Activated naive CD4-positive, alpha-beta T cell treated with anti-CD3 and anti-CD28 coated beads for 36 hours (primary cell): Measurements from ENCODE around the gene SELPLG. TPM values are rescaled to one million over a fixed set of nuclear protein-coding genes. Genes with fewer than 3 reads are reported as not detected.

Experiments
- CTCF ChIA-PET: fragments of 350-600 bp; sonication (Branson Sonifier 250); formaldehyde crosslinking; loops from one replicate; lab custom pipeline; 2021; ENCODE audit warnings: antibody characterized with exemption; lab: Charles Lee
- DNase-seq: peaks from one replicate; pipeline ENCODE4 v3.0.0-alpha.2; 2020
- H3K27ac Mint-ChIP-seq: one replicate; pipeline ENCODE4 v1.8.0; 2021; ENCODE audit warnings: mild to moderate bottlenecking, mixed read lengths
- H3K27me3 Mint-ChIP-seq: one replicate; pipeline ENCODE4 v1.8.0; 2021; ENCODE audit warnings: low read depth, mixed read lengths
- H3K36me3 Mint-ChIP-seq: one replicate; pipeline ENCODE4 v1.8.0; 2021; ENCODE audit warnings: low read depth, mixed read lengths
- H3K4me1 Mint-ChIP-seq: one replicate; pipeline ENCODE4 v1.8.0; 2021; ENCODE audit warnings: low read depth, mixed read lengths
- H3K4me3 Mint-ChIP-seq: one replicate; pipeline ENCODE4 v1.8.0; 2021; ENCODE audit warnings: mild to moderate bottlenecking, moderate library complexity, mixed read lengths
- H3K9me3 Mint-ChIP-seq: one replicate; pipeline ENCODE4 v1.8.0; 2021; ENCODE audit warnings: mixed read lengths
- intact Hi-C: fragments of 100-400 bp; cut with micrococcal nuclease; formaldehyde crosslinking; loops from one replicate; pipeline ENCODE4 v1.15.1; 2023
- total RNA-seq, 2 experiments: library from RNA; stranded (reverse); gene quantifications; one replicate each; pipeline ENCODE4 v1.2.3, GENCODE V29; 2021

SELPLG gene
- total RNA-seq, 2 experiments from 2014 or later: 19.9 to 21.9 TPM

DNA sequence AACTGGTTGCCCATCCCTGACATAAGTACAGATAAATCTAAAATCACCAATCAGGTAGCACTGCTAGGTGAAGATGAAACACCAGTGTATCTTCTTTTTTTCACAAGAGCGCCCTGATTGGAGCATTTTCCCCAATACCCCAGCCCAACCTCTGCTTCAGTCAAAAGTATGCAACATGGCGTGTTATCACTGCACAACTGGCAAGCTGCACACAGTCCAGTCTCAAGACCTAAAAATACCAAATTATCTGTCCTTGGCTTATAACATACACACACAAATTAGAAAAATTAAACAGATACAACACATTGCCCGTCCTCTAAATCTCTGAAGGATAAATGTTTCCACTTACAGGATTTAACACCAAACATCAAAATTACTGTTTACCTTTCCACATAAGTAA lies 20.2 kb upstream of the SELPLG start:
- Mint-ChIP-seq H3K9me3 (no peaks in the 10 kb centered on the region), H3K36me3 (peaks cover 11% of the 10 kb centered on the region), H3K4me1 (peaks cover 21% of the 10 kb centered on the region), H3K27me3 (no peaks in the 10 kb centered on the region), H3K4me3 (no peak overlapping the region), H3K27ac (no peak overlapping the region)
- intact Hi-C loops: no loop called here
- CTCF ChIA-PET: interaction anchor here (1.0 to 3.8 kb wide), 5 partner anchors 10 to 150 kb away, joined by 4 to 22 read pairs (median 4); no protein-coding TSS in a partner anchor
- DNase-seq: no peak

DNA sequence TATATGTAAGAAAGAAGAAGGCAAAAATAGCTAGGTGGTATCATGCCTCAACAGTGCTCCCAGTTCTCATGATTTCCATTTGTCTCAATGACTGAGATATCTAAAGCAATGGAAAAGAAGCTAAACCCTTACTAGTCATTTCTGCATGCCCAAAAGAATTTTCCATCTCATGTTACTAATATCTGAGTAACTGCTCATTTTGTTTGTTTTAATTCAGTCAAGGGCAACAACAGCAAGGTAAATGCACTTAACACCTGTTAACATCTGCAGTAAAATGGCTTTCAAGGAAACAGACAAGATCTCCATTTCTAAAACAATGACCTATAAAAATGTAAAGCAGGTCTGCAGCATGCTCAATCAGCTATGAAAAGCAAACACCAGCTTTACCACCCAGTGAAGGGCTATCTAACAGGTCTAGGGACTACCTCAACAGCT lies 19.4 kb upstream of the SELPLG start:
- no peak for DNase-seq
- no peaks in the 10 kb centered on the region for H3K9me3 Mint-ChIP-seq
- peaks cover 26% of the 10 kb centered on the region for H3K4me1 Mint-ChIP-seq
- H3K27me3 Mint-ChIP-seq: no peaks in the 10 kb centered on the region
- peaks cover 11% of the 10 kb centered on the region for H3K36me3 Mint-ChIP-seq
- H3K27ac Mint-ChIP-seq: no peak overlapping the region
- CTCF ChIA-PET: interaction anchor here (0.7 to 3.8 kb wide), 6 partner anchors 11 to 283 kb away, joined by 3 to 22 read pairs (median 4); no protein-coding TSS in a partner anchor
- intact Hi-C loops: no loop called here
- H3K4me3 Mint-ChIP-seq: no peak overlapping the region

DNA sequence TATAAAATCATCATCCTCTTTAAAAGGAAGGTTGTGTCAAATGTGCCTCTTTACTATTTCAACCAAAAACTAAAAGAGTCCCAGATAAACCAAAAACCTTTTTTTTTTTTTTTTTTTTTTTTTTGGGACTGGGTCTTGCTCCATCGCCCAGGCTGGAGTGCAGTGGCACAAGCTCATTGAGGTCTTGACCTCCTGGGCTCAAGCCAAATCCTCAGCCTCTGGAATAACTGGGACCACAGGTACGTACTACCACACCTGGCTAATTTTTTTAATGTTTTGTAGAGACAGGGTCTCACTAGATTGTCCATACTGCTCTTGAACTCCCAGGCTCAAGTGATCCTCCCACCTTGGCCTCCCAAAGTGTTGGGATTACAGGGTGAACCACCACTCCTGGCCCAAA lies 16.4 kb upstream of the SELPLG start:
- Mint-ChIP-seq H3K4me3 (no peak overlapping the region), H3K4me1 (peaks cover 49% of the 10 kb centered on the region), H3K27ac (no peak overlapping the region), H3K36me3 (peaks cover 11% of the 10 kb centered on the region), H3K27me3 (no peaks in the 10 kb centered on the region), H3K9me3 (no peaks in the 10 kb centered on the region)
- CTCF ChIA-PET: interaction anchor here (0.6 to 1.9 kb wide), 6 partner anchors 8 to 153 kb away, joined by 3 to 9 read pairs (median 3); no protein-coding TSS in a partner anchor
- DNase-seq: no peak
- intact Hi-C loops: no loop called here

DNA sequence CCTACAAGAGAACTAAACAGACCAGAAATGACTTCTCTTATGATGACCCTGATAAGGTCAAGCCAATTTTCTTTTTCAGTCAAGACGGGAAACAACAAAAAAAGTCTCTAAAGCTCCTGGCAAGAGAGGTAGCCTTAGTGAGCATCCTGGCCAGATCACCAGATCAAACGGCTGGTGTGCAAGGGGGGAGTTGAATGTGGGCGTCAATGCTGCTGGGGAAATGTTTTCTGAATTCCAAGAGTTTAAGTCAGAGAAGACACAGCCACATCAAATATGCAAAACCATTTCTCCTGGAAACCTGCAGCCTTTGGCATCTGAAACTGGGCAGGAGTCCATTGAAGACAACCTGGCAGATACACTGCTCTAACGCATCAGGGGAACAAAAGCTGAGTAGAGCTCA lies 16.0 kb upstream of the SELPLG start:
- intact Hi-C loops: no loop called here

DNA sequence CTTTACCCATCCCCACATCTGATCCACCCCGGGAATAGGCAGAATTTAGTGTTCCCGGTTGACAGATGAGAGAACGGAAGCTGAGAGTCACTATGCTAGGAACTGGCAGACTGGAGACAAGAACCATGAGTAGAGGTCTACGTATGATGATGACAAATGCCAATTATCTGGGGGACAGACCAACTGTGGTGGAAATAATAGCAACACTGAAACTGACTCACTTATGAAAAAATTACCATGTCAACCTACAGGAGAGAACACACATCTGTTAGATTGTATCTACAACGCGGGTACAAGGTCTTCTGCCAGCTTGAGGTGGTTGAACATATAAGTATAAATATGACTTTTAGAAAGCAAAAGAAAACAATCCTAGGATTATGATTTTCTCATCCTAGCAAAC lies 15.4 kb upstream of the SELPLG start:
- Mint-ChIP-seq H3K36me3 (peaks cover 11% of the 10 kb centered on the region), H3K4me3 (no peak overlapping the region), H3K27me3 (no peaks in the 10 kb centered on the region), H3K9me3 (no peaks in the 10 kb centered on the region), H3K4me1 (peaks cover 50% of the 10 kb centered on the region), H3K27ac (no peak overlapping the region)
- no peak for DNase-seq
- CTCF ChIA-PET: interaction anchor here (1.0 to 1.9 kb wide), 4 partner anchors 9 to 31 kb away, joined by 3 to 9 read pairs (median 4); no protein-coding TSS in a partner anchor
- intact Hi-C loops: no loop called here

More for the DNA sequence above, 16.0 kb upstream of the SELPLG start:
- no peak overlapping the region for H3K4me3 Mint-ChIP-seq
- peaks cover 50% of the 10 kb centered on the region for H3K4me1 Mint-ChIP-seq
- H3K36me3 Mint-ChIP-seq: peaks cover 11% of the 10 kb centered on the region
- H3K27me3 Mint-ChIP-seq: no peaks in the 10 kb centered on the region
- DNase-seq: no peak
- CTCF ChIA-PET: interaction anchor here (0.6 to 1.9 kb wide), 6 partner anchors 9 to 153 kb away, joined by 3 to 9 read pairs (median 3); no protein-coding TSS in a partner anchor
- H3K27ac Mint-ChIP-seq: no peak overlapping the region
- H3K9me3 Mint-ChIP-seq: no peaks in the 10 kb centered on the region

DNA sequence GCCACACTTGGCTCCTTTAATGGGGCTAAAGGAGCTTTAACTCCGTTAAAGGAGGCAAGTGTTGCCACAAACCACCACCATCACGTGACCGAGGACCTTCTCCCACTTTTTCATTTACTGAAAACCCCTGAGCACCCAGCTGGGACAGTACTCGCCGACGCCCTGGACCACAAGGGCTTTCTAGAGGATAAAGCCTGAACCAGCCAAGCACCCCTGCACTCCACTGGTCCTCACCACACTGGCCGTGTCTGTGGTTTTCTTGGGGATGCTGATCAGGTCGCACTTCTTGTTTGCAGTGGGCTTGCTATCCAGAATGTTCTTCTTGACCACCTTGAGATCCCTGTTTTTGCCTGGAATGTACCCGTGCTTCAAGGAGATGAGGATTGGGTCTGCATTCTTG lies 14.7 kb upstream of the SELPLG start:
- no peak for DNase-seq
- H3K27ac Mint-ChIP-seq: no peak overlapping the region
- CTCF ChIA-PET: interaction anchor here (1.1 kb wide), 1 partner anchor 31 kb away, joined by 4 read pairs; no protein-coding TSS in a partner anchor
- H3K4me1 Mint-ChIP-seq: peaks cover 50% of the 10 kb centered on the region
- H3K27me3 Mint-ChIP-seq: no peaks in the 10 kb centered on the region
- no peaks in the 10 kb centered on the region for H3K9me3 Mint-ChIP-seq
- intact Hi-C loops: no loop called here
- H3K36me3 Mint-ChIP-seq: peaks cover 11% of the 10 kb centered on the region
- no peak overlapping the region for H3K4me3 Mint-ChIP-seq

DNA sequence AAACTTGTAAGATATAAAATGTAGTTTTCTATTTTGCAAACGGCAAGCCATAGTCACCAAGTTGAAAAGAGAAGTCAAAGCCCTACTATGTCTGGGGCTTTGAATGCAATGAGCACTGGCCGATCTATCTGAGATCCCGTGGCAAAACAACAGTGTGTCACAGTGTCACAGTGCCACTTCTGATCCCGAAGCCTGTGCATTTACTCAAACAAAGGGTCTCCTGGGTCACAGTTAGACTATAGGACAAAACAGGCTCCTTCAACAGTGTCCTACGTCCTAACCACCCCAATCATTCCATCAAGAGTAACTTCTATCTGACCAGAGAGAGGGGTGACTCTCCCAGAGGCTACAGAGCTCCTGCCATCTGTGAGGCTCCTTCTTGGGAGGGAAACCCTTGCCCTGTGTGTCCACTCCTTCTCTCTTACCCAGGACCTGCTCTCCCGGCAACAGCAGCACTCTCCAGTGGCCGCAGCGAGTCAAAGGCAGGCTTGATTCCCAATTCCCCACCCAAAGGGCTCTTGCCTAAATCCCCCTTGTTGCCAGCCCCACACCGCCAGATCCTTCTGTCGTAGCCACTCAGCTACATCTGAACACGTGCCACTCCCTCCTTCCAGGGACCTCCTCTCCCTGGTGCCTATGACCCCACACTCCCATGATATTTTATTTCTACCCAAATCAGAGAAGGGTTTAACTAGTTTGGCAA lies 14.0 kb upstream of the SELPLG start:
- DNase-seq: no peak
- Mint-ChIP-seq H3K9me3 (no peaks in the 10 kb centered on the region), H3K27ac (no peak overlapping the region), H3K27me3 (no peaks in the 10 kb centered on the region), H3K4me1 (peaks cover 44% of the 10 kb centered on the region), H3K36me3 (peaks cover 11% of the 10 kb centered on the region), H3K4me3 (no peak overlapping the region)
- CTCF ChIA-PET: interaction anchor here (0.6 to 3.5 kb wide), 4 partner anchors 12 to 46 kb away, joined by 3 to 17 read pairs (median 4); no protein-coding TSS in a partner anchor
- intact Hi-C loops: loop anchor here (2.0 kb wide), 1 partner anchor 29 kb away; no protein-coding TSS in a partner anchor

DNA sequence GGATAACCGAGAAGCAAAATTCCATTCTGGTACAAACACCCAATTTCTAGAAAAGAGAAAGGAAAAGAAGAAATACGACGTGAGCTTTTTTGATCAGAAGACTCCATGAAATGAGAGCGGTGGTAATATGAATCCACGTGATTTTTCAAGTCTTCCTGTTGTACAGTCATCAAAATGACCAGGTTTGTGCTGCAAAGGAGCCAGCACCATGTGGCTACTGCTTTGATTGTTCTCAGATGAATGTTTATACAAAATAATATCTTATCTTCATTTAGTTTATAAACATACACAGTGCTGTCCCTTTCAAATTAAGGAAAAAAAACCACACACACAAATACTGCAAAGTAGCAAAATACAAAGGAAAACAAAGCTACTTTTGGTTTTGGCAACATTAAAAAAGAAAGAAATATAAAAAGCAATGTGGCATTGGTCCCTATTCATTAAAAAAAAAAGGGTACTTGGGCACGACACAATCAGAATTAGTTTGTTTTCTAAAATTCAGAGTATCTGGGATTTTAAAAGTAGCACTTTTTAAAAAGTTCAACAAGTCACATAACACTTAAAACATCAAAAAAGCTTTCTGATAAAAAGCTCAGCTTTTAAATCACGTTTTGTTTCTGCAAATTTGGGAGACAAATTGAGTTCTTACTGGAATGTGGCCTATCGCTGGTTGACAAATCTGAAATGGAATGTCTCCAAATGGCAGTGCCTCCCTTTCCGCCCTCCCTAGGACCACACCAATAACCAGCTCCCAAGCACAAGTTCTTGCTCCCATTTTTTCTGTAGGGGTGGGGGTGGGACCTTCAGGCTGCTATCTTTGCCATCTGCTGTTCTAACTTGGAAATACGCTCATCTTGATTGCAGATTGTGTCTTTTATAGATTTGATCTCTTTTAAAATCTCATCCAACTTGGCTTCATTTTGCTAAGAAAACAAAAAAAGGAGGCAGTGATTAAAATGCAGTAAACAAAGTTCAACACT lies 13.2 kb upstream of the SELPLG start:
- intact Hi-C loops: loop anchor here (2.0 kb wide), 1 partner anchor 28 kb away; no protein-coding TSS in a partner anchor
- Mint-ChIP-seq H3K4me3 (peak overlapping the region; percentile 49), H3K36me3 (peaks cover 11% of the 10 kb centered on the region), H3K27me3 (no peaks in the 10 kb centered on the region), H3K4me1 (peaks cover 41% of the 10 kb centered on the region), H3K27ac (peak overlapping the region; percentile 48), H3K9me3 (no peaks in the 10 kb centered on the region)
- no peak for DNase-seq
- CTCF ChIA-PET: interaction anchor here (0.6 to 3.5 kb wide), 8 partner anchors 9 to 156 kb away, joined by 3 to 17 read pairs (median 4); no protein-coding TSS in a partner anchor

DNA sequence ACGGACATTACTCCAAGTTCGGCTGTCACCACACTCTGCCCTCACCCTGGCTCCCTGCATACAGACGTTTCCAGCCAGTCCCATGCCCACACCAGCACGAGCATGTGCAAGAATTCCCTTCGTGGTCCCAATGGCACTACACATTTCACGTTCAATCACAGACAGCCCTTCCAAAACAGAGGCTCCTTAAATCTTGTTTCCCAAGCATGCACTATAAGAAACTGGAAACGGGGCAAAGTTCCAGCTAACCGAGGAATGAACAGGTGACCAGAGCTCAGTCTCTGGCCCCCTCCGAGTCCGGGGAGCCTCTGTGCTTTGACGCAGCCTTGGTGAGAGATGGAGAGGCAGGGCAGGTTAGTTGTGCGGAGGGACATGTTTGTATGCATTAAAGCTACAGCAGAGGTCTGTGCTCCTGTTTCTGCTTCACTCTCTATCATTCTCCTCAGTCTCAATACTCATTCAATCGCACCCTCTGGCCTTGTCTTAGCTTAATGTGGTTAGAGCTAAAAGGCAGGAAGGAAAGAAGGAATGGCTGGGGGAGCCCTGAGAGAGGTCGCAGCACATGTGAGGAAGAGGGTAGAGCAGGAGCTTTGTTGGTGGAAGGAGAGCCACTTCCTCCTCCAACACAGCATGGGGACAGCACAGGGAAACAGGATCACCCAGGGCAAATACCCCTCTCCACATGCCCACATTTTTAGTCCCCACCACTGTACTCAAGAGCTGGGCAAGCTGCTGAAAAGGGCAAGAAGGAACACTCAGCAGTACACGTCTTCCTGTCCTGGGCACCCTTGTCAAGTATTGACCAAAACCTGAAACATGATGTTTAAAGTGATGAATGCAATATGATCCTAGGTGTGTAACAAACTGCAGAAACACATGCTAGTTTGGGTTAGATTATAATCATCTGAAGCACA lies 12.2 kb upstream of the SELPLG start:
- no peak for DNase-seq
- peaks cover 38% of the 10 kb centered on the region for H3K4me1 Mint-ChIP-seq
- CTCF ChIA-PET: interaction anchor here (0.6 to 3.5 kb wide), 9 partner anchors 8 to 213 kb away, joined by 3 to 17 read pairs (median 5); partner anchors contain the start of gene SELPLG
- no peaks in the 10 kb centered on the region for H3K9me3 Mint-ChIP-seq
- intact Hi-C loops: loop anchor here (2.0 kb wide), 1 partner anchor 27 kb away; no protein-coding TSS in a partner anchor
- H3K27ac Mint-ChIP-seq: peak overlapping the region; percentile 48
- H3K27me3 Mint-ChIP-seq: no peaks in the 10 kb centered on the region
- peaks cover 7% of the 10 kb centered on the region for H3K36me3 Mint-ChIP-seq
- H3K4me3 Mint-ChIP-seq: peak overlapping the region; percentile 49

DNA sequence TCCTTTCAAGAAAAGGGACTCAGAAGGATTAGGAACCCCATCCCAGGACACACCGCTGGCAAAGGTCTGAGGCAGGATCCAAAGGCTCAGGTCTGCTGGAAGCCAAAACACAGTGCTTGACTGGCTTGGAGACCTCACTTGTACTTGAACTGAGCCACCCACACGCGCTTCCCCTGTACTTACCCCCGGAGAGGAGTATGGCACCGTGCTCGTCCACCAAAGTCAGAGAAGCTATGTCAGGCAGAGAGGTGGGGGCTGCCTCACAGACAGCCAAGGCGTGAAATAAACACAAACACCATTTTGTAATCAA lies 11.1 kb upstream of the SELPLG start:
- Mint-ChIP-seq H3K27ac (no peak overlapping the region), H3K36me3 (peaks cover 7% of the 10 kb centered on the region), H3K9me3 (no peaks in the 10 kb centered on the region), H3K4me3 (no peak overlapping the region), H3K4me1 (peaks cover 41% of the 10 kb centered on the region), H3K27me3 (no peaks in the 10 kb centered on the region)
- CTCF ChIA-PET: interaction anchor here (0.7 to 3.5 kb wide), 2 partner anchors 9 to 214 kb away, joined by 3 to 17 read pairs; no protein-coding TSS in a partner anchor
- no peak for DNase-seq
- intact Hi-C loops: no loop called here
